Neural cell (in vitro differentiated cells): ENCODE data around the gene PTGER4.

Experiments used
- EP300 ChIP-seq: fragments of 450-650 bp; conservative IDR thresholded peaks from 2 replicates; pipeline ENCODE4 v1.6.1; 2014; ENCODE audit warnings: antibody characterized with exemption, mild to moderate bottlenecking, moderate library complexity; ENCODE audit not compliant: poor library complexity, severe bottlenecking
- EZH2 ChIP-seq: fragments of 200-600, 300-800 bp; shearing (Covaris generic), sonication (generic); IDR thresholded peaks from 2 replicates; pipeline ENCODE4 v1.6.1; 2014; ENCODE audit warnings: antibody characterized with exemption, low read length, borderline replicate concordance, mild to moderate bottlenecking; ENCODE audit not compliant: insufficient read depth, poor library complexity, severe bottlenecking
- POLR2AphosphoS5 ChIP-seq: IDR thresholded peaks from 2 replicates; pipeline ENCODE4 v1.6.1; 2012
- RAD21 ChIP-seq: fragments of 450-650 bp; conservative IDR thresholded peaks from 2 replicates; pipeline ENCODE4 v1.6.1; 2014; ENCODE audit warnings: antibody characterized with exemption, mild to moderate bottlenecking, moderate library complexity
- TF ChIP-seq, protein P1 (sequence below): fragments of 450-650 bp; IDR thresholded peaks from 2 replicates; pipeline ENCODE4 v1.5.1; 2014; ENCODE audit warnings: antibody characterized with exemption, mild to moderate bottlenecking, moderate library complexity; ENCODE audit not compliant: poor library complexity, severe bottlenecking
- TF ChIP-seq, protein P2 (sequence below): IDR thresholded peaks from 2 replicates; pipeline ENCODE4 v1.6.1; 2012; ENCODE audit warnings: borderline replicate concordance

DNA sequence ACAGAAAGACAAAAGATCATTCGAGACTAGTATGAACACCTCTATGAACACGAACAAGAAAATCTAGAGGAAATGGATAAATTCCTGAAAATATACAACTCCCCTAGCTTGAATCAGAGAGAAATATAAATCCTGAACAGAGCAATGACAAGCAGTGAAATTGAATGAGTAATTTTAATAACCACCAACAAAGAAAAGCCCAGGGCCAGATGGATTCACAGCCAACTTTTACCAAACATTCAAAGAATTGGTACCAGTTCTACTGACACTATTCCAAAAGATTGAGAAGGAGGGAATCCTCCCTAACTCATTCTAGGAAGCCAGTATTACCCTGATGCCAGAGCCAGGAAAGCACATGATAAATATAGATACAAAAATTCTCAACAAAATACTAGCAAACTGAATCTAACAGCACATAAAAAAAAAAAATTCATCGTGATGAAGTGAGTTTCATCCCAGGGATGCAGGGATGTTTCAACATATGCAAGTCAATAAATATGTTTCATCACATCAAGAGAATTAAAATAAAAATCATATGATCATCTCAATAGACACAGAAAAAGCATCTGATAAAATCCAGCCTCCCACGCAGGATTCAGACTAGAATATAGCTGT lies 25.2 kb upstream of the PTGER4 start:
- TF ChIP-seq, protein P1, sequence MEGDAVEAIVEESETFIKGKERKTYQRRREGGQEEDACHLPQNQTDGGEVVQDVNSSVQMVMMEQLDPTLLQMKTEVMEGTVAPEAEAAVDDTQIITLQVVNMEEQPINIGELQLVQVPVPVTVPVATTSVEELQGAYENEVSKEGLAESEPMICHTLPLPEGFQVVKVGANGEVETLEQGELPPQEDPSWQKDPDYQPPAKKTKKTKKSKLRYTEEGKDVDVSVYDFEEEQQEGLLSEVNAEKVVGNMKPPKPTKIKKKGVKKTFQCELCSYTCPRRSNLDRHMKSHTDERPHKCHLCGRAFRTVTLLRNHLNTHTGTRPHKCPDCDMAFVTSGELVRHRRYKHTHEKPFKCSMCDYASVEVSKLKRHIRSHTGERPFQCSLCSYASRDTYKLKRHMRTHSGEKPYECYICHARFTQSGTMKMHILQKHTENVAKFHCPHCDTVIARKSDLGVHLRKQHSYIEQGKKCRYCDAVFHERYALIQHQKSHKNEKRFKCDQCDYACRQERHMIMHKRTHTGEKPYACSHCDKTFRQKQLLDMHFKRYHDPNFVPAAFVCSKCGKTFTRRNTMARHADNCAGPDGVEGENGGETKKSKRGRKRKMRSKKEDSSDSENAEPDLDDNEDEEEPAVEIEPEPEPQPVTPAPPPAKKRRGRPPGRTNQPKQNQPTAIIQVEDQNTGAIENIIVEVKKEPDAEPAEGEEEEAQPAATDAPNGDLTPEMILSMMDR, result no peak
- TF ChIP-seq RAD21 (no peak), POLR2AphosphoS5 (no peak), EP300 (no peak), EZH2 (no peak)
- TF ChIP-seq, protein P2, sequence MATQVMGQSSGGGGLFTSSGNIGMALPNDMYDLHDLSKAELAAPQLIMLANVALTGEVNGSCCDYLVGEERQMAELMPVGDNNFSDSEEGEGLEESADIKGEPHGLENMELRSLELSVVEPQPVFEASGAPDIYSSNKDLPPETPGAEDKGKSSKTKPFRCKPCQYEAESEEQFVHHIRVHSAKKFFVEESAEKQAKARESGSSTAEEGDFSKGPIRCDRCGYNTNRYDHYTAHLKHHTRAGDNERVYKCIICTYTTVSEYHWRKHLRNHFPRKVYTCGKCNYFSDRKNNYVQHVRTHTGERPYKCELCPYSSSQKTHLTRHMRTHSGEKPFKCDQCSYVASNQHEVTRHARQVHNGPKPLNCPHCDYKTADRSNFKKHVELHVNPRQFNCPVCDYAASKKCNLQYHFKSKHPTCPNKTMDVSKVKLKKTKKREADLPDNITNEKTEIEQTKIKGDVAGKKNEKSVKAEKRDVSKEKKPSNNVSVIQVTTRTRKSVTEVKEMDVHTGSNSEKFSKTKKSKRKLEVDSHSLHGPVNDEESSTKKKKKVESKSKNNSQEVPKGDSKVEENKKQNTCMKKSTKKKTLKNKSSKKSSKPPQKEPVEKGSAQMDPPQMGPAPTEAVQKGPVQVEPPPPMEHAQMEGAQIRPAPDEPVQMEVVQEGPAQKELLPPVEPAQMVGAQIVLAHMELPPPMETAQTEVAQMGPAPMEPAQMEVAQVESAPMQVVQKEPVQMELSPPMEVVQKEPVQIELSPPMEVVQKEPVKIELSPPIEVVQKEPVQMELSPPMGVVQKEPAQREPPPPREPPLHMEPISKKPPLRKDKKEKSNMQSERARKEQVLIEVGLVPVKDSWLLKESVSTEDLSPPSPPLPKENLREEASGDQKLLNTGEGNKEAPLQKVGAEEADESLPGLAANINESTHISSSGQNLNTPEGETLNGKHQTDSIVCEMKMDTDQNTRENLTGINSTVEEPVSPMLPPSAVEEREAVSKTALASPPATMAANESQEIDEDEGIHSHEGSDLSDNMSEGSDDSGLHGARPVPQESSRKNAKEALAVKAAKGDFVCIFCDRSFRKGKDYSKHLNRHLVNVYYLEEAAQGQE, result no peak
